Activated CD4-positive, alpha-beta T cell treated with anti-CD3 and anti-CD28 coated beads, Interleukin-2, amount 10 ng/mL, durations not matched to agents 24 days and 14 days (primary cell): Measurements from ENCODE around the gene FAR2. TPM values are rescaled to one million over a fixed set of nuclear protein-coding genes. Genes with fewer than 3 reads are reported as not detected.
"Not testable (repeated sequence)": the region's sequence is repeated elsewhere in the genome, so short reads cannot be mapped to it uniquely, and the experiment has no call there.

Source experiments
- DNase-seq: peaks from one replicate; pipeline ENCODE4 v3.0.0; 2022
- H3K27ac Mint-ChIP-seq: one replicate; pipeline ENCODE4 v1.8.0; 2022; ENCODE audit warnings: mild to moderate bottlenecking, mixed read lengths
- H3K27me3 Mint-ChIP-seq: one replicate; pipeline ENCODE4 v1.8.0; 2022; ENCODE audit warnings: mixed read lengths
- H3K36me3 Mint-ChIP-seq: one replicate; pipeline ENCODE4 v1.8.0; 2022; ENCODE audit warnings: low read depth, mild to moderate bottlenecking, mixed read lengths
- H3K4me1 Mint-ChIP-seq: one replicate; pipeline ENCODE4 v1.8.0; 2021; ENCODE audit warnings: mixed read lengths
- H3K4me3 Mint-ChIP-seq: one replicate; pipeline ENCODE4 v1.8.0; 2022; ENCODE audit warnings: mild to moderate bottlenecking, moderate library complexity, mixed read lengths
- H3K9me3 Mint-ChIP-seq: one replicate; pipeline ENCODE4 v1.8.0; 2021; ENCODE audit warnings: mixed read lengths
- intact Hi-C: fragments of 100-400 bp; cut with micrococcal nuclease; formaldehyde crosslinking; loops from one replicate; pipeline ENCODE4 v1.15.1; 2023
- total RNA-seq: library from RNA; stranded (reverse); gene quantifications from 2 replicates; pipeline ENCODE4 v1.2.3, GENCODE V29; 2022

The FAR2 gene
- total RNA-seq, result 4.4 and 5.2 TPM in 2 replicates

DNA sequence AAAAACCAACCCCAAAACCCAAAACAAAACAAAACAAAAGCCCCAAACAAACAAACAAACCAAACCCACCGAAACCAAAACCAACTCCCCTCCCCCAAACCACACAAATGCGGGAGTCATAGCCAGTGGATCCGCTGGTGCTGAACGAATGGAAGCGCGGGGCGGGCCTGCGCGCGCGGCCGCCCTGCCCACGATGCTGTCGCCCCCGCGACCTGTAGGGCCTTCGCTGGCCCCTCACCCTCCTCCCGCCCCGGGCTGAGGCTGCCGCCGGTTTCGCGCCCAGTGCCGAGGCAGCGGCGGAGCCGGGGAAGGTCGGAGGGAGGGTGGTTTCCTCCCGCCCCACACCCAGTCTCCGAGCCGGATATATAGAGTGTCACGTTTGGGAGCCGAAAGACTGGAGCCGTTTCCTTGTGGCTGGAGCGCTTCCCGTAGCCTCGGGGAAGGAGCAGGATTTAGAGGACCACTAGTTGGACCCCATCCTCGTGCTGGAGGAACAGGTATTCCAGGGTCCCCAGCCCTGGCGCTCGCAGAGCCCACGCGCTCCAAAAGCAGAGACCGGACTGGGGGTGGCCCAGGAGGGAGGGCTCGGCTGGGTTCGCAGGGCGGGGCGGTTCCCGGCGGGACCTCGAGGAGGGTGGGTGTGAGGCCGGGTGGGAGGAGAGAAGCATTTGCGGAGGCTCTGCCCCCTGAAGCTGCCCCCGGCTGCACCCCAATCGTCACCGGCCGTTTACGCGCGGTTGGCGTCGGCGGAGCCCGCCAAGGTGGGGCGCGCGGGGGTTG is at the start of gene FAR2:
FAR2 (plus strand) TSS at position 368 of the 780 bp plus-strand sequence. CDS start 121,172 bp downstream, outside the sequence.
- peak within 1 kb of the TSS; percentile 93 for H3K27ac Mint-ChIP-seq
- peaks cover 2% of the 10 kb centered on the region for H3K36me3 Mint-ChIP-seq
- H3K4me1 Mint-ChIP-seq, result peaks cover 17% of the 10 kb centered on the region
- intact Hi-C loops, result loop anchor here (2.0 to 5.0 kb wide), 3 partner anchors 46 to 232 kb away; partner anchors contain the start of gene ERGIC2
- peak; percentile 85 for DNase-seq
- H3K4me3 Mint-ChIP-seq, result peak within 1 kb of the TSS; percentile 95
- peaks cover 56% of the 10 kb centered on the region for H3K27me3 Mint-ChIP-seq
- peaks cover 7% of the 10 kb centered on the region for H3K9me3 Mint-ChIP-seq

DNA sequence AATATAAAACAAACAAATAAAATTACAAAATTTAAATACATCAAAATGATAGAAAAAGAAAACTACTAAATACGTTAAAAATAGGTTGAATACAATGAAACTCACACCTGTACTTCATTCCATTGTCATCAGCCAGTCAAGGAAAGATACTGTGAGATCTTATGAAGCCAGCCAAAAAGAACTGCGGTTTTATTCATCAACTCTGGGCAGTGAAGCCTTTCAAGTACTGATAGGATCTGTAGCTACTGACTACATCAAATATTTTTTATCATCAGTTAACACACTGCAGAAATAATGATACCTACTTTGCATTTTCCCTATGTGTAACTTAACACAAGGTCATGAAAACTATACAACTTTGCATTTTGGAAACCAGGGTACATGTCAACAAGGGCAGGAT is 46.3 kb upstream of the FAR2 start:
- peaks cover 7% of the 10 kb centered on the region for H3K27me3 Mint-ChIP-seq
- peaks cover 5% of the 10 kb centered on the region for H3K36me3 Mint-ChIP-seq
- peaks cover 31% of the 10 kb centered on the region for H3K4me1 Mint-ChIP-seq
- peak overlapping the region; percentile 16 for H3K27ac Mint-ChIP-seq
- H3K9me3 Mint-ChIP-seq, result peaks cover 10% of the 10 kb centered on the region
- intact Hi-C loops, result loop anchor here (1.0 to 5.0 kb wide), 6 partner anchors 20 to 1770 kb away; partner anchors contain the start of genes BMAL2 and FAR2
- H3K4me3 Mint-ChIP-seq, result peak overlapping the region; percentile 59
- DNase-seq, result no peak

DNA sequence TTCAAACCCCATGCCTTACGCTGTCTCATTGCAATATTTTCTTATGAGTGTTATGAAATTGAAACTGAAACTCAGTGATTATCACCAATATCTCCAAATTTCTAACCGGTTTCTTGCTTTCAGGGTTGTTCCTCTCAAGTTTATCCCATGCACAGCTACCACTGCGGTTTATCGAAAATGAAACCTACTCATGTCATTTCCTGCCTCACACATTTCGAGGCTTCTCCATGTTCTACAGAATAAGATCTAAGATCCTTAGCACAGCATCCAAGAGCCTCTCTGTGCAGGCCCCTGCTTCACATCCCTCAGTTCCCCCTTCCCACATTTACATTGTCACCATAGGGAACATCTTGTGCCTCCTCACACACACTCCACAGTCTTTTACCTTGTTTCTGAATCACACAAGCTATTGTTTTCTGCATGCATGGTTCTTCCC is 45.5 kb upstream of the FAR2 start:
- Mint-ChIP-seq H3K9me3 (peaks cover 11% of the 10 kb centered on the region), H3K27me3 (peaks cover 7% of the 10 kb centered on the region), H3K27ac (peak overlapping the region; percentile 84), H3K4me3 (peak overlapping the region; percentile 59), H3K36me3 (peaks cover 3% of the 10 kb centered on the region), H3K4me1 (peaks cover 31% of the 10 kb centered on the region)
- intact Hi-C loops, result loop anchor here (1.0 to 5.0 kb wide), 6 partner anchors 21 to 1771 kb away; partner anchors contain the start of genes BMAL2 and FAR2
- peak; percentile 90 for DNase-seq

DNA sequence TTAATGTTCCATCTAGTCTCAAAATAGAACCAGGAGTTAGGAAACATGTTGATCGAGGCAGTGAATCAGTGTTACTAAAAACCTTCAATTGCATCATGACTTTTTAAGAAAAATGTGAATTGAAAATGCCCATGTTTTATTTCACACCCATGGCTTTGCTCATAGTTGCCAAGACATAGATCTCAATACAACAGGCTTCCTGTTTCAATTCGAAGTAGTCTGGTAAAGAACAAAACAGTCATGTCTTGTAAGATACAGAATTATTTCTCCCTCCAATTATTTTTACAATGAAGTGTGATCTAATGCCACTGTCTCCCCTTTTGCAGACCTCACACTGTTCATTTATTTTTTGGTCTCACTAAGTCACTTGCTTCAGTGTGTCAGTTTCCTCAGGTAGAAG is 44.6 kb upstream of the FAR2 start:
- peak overlapping the region; percentile 84 for H3K27ac Mint-ChIP-seq
- peaks cover 31% of the 10 kb centered on the region for H3K4me1 Mint-ChIP-seq
- peak overlapping the region; percentile 59 for H3K4me3 Mint-ChIP-seq
- H3K36me3 Mint-ChIP-seq, result no peaks in the 10 kb centered on the region
- no peak for DNase-seq
- H3K9me3 Mint-ChIP-seq, result peaks cover 17% of the 10 kb centered on the region
- intact Hi-C loops, result loop anchor here (1.0 to 5.0 kb wide), 5 partner anchors 16 to 1772 kb away; partner anchors contain the start of gene BMAL2
- peaks cover 17% of the 10 kb centered on the region for H3K27me3 Mint-ChIP-seq

DNA sequence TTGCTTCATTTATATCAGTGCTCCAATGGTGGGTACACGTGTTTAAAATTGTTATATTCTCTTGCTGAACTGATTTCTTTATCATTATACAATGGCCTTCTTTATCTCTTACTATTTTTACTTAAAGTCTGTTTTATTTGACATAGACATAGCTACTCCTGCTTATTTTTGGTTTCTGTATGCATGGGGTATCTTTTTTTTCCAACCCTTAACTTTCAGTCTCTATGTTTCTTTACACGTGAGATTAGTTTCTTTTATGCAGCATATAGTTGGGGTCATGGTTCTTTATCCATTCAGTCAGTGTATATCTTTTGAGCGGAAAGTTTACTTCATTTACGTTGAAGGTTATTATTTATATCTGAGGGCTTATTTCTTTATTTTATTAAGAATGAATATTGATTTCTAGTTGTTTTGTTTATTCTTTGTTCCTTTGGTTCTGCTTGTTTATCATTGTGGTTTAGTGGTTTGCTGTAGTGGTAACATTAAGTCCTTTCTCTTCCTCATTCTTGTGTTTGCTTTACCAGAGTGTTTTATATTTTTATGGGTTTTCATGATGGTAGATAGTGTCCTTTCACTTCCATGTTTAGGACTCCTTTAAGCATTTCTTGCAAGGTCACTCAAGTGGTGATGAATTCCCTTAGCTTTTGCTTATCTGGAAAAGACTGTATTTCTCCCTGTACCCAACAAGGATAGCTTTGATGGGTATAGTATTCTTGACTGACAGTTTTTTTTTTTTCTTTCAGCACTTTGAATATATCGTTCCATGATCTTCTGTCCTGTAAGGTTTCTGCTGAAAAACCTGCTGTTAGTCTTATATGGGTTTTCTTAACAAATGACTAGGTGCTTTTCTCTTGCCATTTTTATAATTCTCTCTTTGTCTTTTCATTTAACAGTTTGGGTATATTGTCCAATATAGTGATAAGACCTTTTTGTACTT is 38.3 kb upstream of the FAR2 start:
- peaks cover 5% of the 10 kb centered on the region for H3K4me1 Mint-ChIP-seq
- H3K27ac Mint-ChIP-seq, result no peak overlapping the region
- peaks cover 25% of the 10 kb centered on the region for H3K27me3 Mint-ChIP-seq
- H3K9me3 Mint-ChIP-seq, result peaks cover 40% of the 10 kb centered on the region
- no peak overlapping the region for H3K4me3 Mint-ChIP-seq
- no peak for DNase-seq
- intact Hi-C loops, result no loop called here
- H3K36me3 Mint-ChIP-seq, result peaks cover 5% of the 10 kb centered on the region

DNA sequence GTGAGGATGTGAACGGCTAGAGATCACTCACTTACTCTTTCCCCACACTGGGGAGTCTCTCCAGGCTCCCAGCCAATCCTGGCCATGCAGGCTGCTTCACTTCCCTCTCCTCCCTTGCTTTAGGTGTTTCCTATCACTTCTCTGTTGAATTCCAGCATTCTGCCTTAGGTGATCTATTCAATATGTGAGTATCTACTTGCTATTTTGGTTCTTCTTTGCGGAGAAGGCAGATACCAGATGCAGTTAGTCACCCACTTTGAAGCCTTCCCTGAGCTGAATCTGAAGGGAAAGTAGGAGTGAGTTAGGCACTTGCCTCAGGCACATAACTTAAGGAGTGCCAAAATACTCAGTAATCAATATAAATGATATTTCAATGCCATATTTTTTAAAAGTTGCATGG is 36.0 kb upstream of the FAR2 start:
- Mint-ChIP-seq H3K36me3 (peaks cover 5% of the 10 kb centered on the region), H3K27me3 (peaks cover 25% of the 10 kb centered on the region), H3K27ac (no peak overlapping the region), H3K4me3 (no peak overlapping the region), H3K9me3 (peaks cover 37% of the 10 kb centered on the region), H3K4me1 (peaks cover 5% of the 10 kb centered on the region)
- DNase-seq, result peak; percentile 16
- intact Hi-C loops, result no loop called here

DNA sequence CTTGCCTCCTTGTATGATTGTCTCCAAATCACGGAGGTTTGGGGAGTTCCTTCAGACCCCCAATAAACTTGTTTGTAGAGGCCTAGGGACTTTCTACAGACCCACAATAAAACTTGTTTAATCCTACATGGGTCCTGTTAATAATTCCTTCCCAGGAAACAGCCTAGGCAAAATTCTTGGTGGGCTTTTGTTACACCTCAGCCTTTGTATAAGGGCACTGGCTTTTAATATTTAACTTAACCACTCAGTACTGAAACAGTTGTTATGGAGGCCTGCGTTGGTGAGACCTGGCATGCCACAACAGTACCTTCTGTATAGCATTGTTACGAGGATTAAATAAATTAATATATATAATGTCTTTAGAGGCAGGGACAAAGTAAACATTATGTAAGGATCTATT is 32.7 kb upstream of the FAR2 start:
- Mint-ChIP-seq H3K4me1 (no peaks in the 10 kb centered on the region), H3K4me3 (no peak overlapping the region), H3K27me3 (peaks cover 21% of the 10 kb centered on the region), H3K36me3 (no peaks in the 10 kb centered on the region), H3K9me3 (peaks cover 20% of the 10 kb centered on the region), H3K27ac (no peak overlapping the region)
- intact Hi-C loops, result no loop called here
- DNase-seq, result no peak

DNA sequence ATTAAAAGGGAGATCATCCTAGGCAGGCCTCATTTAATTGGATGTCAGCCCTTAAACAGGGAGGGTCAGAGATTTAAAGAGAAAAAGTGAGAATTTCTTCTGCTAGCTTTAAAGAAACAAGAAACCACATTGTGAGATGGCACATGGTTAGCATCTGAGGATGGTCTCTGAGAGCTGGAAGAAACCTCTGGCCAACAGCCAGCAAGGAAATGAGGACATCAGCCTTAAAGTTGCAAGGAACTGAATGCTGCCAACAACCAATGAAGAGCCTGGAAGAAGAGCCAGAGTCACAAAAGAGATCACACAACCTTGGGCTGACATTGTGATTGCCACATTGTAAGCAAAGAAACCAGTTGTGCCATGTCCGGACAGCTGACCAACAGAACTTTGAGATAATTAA is 17.5 kb upstream of the FAR2 start:
- Mint-ChIP-seq H3K27me3 (peaks cover 10% of the 10 kb centered on the region), H3K4me1 (no peaks in the 10 kb centered on the region), H3K9me3 (peaks cover 7% of the 10 kb centered on the region), H3K27ac (no peak overlapping the region), H3K4me3 (no peak overlapping the region), H3K36me3 (no peaks in the 10 kb centered on the region)
- intact Hi-C loops, result no loop called here
- DNase-seq, result no peak

DNA sequence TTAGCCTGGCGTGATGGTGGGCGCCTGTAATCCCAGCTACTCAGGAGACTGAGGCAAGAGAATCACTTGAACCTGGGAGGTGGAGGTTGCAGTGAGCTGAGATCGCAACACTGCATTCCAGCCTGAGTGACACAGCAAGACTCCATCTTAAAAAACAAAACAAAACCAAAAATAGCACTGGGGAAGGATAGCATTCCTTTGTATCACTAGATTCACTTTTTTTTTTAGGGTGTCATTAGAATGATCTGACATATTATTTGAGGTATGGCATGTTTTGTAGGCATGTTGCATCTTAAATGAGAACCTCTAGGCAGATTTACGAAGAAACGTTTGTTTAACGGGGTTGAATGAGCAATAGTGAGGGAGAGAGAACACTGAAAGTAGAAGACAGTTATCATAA is 16.8 kb upstream of the FAR2 start:
- no peak overlapping the region for H3K27ac Mint-ChIP-seq
- H3K4me1 Mint-ChIP-seq, result no peaks in the 10 kb centered on the region
- H3K27me3 Mint-ChIP-seq, result peaks cover 11% of the 10 kb centered on the region
- intact Hi-C loops, result no loop called here
- no peak overlapping the region for H3K4me3 Mint-ChIP-seq
- H3K36me3 Mint-ChIP-seq, result no peaks in the 10 kb centered on the region
- DNase-seq, result no peak
- peaks cover 8% of the 10 kb centered on the region for H3K9me3 Mint-ChIP-seq

DNA sequence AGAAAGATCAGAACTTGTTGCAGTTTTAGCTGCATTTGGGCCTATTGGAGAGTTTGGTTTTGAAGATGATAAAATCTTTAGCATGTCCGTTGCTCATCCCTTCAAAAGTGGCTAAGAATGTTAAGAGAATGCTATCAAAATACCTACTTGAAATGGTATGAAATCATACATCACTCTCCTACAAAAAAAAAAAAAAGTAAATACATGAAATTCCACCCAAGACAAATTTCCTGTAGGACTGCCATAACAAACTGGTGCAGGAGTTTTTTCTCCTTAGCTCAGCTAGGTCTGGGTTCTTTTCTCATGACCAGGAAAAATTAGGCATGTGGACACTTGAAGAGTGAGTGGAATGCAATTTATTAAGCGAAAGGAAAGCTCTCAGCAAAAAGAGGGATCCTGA is 15.9 kb upstream of the FAR2 start:
- no peak overlapping the region for H3K27ac Mint-ChIP-seq
- H3K27me3 Mint-ChIP-seq, result peaks cover 12% of the 10 kb centered on the region
- H3K36me3 Mint-ChIP-seq, result no peaks in the 10 kb centered on the region
- no peak overlapping the region for H3K4me3 Mint-ChIP-seq
- no peaks in the 10 kb centered on the region for H3K4me1 Mint-ChIP-seq
- H3K9me3 Mint-ChIP-seq, result peaks cover 8% of the 10 kb centered on the region
- intact Hi-C loops, result no loop called here
- no peak for DNase-seq

DNA sequence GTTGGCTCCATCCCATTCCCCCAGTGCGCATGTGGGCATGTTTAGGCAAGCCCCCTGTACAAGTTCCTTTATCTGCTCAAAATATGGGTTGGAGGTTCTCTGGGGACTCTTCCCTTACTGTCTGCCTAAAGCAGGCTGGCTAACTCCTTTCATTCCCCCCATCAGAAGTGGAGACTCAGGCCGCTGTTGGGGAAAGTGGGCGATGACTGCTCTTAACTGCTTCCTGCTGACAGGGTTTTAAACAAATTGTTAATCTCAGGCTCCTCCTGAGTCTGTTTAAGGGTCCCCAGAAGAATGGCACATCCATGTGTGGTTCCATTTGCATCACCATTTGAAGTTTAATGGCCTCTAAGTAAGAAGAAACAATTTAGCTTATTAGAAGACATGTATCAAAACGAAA is 15.4 kb upstream of the FAR2 start:
- H3K4me1 Mint-ChIP-seq, result no peaks in the 10 kb centered on the region
- intact Hi-C loops, result no loop called here
- no peaks in the 10 kb centered on the region for H3K36me3 Mint-ChIP-seq
- H3K27ac Mint-ChIP-seq, result no peak overlapping the region
- H3K27me3 Mint-ChIP-seq, result peaks cover 12% of the 10 kb centered on the region
- H3K9me3 Mint-ChIP-seq, result peaks cover 8% of the 10 kb centered on the region
- no peak for DNase-seq
- H3K4me3 Mint-ChIP-seq, result no peak overlapping the region

DNA sequence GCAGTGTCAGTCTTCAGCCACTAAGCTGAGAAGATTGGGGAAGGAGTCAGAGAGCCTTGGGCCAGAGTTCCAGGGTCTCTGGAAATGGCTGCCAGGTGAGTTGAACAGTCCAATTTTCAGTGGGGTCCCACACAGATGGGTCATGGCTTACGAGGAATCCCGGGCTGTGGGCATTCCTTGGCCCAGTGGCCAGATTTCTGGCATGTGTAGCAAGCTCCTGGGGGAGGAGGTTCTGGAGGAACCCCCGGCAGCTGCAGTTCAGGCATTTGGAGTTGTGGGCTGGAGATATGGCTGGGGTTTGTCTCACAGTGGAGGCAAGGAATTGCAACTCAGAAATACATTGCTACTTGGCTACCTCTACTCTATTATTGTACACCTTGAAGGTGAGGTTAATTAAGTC is 10.8 kb upstream of the FAR2 start:
- H3K4me1 Mint-ChIP-seq, H3K27ac Mint-ChIP-seq, H3K36me3 Mint-ChIP-seq, DNase-seq, H3K9me3 Mint-ChIP-seq, H3K4me3 Mint-ChIP-seq, intact Hi-C loops: not testable (repeated sequence)
- peaks cover 10% of the 10 kb centered on the region for H3K27me3 Mint-ChIP-seq

DNA sequence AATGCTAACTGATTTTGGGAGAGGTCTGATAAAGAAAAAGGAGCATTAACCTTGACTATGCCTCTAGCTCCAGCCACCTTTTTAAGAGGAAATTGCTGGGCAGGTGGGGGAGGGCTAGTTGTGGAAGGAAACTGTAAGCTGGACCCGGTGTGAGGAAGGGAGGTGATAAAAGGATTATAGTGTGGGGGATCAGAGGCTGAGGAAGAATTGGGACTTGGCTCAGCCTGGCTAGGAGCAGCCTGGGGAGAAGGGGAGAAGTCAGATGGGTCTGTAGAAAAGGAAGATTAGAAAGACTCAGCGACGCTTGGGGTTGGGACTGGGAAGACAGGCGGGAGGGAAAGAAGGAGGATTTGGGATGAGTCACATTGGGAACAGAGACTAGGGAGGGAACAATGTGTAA is 10.2 kb upstream of the FAR2 start:
- intact Hi-C loops, H3K4me1 Mint-ChIP-seq, H3K4me3 Mint-ChIP-seq, H3K9me3 Mint-ChIP-seq, H3K27ac Mint-ChIP-seq, DNase-seq, H3K36me3 Mint-ChIP-seq: not testable (repeated sequence)
- H3K27me3 Mint-ChIP-seq, result peaks cover 12% of the 10 kb centered on the region
